ENCODE results near the gene PLEKHJ1.
"Not testable (repeated sequence)": the region's sequence is repeated elsewhere in the genome, so short reads cannot be mapped to it uniquely, and the experiment has no call there.

PLEKHJ1 gene, protein sequence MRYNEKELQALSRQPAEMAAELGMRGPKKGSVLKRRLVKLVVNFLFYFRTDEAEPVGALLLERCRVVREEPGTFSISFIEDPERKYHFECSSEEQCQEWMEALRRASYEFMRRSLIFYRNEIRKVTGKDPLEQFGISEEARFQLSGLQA

DNA sequence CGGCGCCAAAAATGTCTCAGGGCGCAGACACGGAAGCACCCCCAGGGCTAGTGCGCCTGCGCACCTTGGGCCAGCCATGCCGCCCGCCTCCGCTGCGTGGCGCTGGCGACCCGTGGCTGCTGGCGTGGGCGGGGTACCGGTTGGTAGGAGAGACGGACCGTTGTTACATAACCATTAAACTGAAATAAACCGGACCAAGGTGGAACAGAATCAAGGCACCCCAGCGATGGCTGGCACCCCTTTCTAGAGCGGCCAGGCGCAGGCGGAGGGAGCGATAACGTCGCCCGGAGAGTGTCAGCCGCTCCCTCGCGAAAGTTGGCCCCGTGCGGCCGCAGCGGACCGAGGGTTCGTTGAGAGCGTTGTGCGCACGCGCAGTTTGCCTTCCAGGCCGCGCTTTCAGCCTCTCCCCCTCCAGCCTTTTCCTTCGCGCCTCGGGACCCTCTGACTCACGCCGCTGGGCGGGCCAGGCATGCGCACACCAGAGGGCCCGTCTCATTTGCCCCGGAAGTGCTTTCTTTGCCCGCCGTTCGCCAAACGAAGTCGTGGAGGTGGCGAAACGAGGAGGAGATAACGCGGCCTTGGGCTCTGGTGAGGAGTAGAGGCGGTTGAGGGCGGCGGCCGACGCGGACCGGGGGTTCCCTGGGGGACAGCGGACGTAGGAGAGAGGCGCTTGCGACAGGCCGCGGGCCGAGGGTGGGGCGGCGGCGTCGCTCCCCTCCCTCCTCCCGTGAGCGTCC, at the start of gene PLEKHJ1, which contains the start of gene SF3A2:
Gene PLEKHJ1 (minus strand): TSS at position 16 of the 737 bp plus-strand sequence. CDS start 81 bp downstream, outside the sequence.
Gene SF3A2 (plus strand): TSS at position 511 of the 737 bp plus-strand sequence. CDS start 6,595 bp downstream, outside the sequence.
- peak within 1 kb of the TSS; percentile 78 for H3K4me3 ChIP-seq (ENCODE audit: low read depth, low read length)
- DNase-seq (ENCODE audit: low read depth): peak; percentile 88

DNA sequence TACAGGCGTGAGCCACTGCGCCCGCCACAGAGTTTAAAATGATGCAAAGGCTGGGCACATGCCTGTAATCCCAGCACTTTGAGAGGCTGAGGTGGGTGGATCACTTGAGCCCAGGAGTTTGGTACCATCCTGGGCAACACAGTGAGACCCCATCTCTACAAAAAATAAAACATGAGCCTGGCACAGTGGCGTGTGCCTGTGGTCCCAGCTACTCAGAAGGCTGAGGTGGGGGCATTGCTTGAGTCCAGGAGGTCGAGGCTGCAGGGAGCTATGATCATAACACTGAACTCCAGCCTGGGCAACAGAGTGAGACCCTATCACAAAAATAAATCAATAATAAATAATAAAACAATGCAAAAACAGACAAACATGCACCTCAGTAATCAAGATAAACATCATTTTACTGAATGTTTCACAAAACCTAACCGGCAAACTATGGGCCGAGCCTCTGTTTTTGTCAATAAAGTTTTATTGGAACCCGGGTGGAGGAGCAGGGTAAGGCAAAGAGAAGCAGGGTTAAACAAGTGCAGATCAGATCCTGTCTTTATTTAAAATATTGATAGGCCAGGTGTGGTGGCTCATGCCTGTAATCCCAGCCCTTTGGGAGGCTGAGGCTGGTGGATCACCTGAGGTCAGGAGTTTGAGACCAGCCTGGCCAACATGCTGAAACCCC, 47.8 kb upstream of the PLEKHJ1 start:
- H3K4me3 ChIP-seq (ENCODE audit: low read depth, low read length): no peak overlapping the region
- DNase-seq (ENCODE audit: low read depth): no peak

DNA sequence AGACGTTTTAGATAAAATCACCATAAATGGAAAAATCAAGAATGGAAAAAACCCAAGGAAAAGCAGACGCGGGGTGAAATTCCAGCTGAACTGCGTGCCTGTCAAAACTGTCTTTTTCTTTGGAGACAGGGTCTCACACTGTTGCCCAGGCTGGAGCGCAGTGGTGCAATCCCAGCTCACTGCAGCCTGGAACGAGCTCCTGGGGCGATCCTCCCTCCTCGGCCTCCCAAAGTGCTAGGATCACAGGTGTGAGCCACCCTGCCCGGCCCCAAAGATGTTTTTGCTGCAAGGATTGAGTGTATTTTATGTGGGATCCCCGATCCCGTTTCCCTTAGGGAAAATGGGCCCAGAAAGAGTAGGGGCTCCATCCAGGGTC, 46.7 kb upstream of the PLEKHJ1 start:
- no peak for DNase-seq (ENCODE audit: low read depth)
- no peak overlapping the region for H3K4me3 ChIP-seq (ENCODE audit: low read depth, low read length)

DNA sequence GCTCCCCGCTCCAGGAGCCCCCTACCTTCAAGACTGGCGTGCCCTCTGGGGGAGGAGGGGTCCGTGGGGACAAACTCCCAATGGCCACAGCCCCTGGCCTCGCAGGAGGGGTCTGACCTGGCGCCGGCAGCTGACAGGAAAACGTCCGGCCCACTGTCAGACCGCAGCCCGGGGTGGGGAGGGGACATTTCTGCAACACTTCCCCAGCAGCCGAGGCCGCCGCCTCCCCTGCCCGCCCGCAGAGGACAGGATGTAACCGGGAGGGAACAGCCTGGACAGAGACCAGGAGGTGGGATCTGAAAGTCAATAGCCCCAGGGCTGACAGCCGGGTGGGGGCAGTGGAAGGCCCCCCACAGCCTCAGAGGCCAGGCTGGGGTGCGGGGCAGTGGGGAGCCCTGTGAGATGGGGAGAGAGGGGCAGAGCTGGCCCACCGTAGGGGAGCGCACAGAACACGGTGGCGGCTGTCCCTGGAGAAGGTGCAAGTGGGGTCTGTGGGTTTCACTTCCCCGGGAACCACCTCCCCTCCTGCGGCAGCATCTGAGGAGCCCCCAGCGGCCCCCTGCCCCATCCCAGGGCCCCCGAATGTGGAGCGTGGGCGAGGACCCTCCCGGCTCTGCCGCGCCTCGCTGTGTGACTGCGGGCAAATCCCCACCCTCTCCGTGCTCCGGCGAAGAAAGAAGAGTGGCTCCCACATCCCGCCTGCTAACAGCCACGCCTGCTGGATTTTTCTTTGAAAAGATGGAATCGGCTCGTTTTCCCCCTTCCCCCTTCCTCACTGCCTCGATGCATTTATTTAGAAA, 46.1 kb upstream of the PLEKHJ1 start, which contains the start of gene PEAK3:
Gene PEAK3 (minus strand): TSS at position 114 of the 800 bp plus-strand sequence. CDS start 1,244 bp downstream, outside the sequence.
- H3K4me3 ChIP-seq (ENCODE audit: low read depth, low read length): peak within 1 kb of the TSS; percentile 34
- DNase-seq (ENCODE audit: low read depth): no peak

DNA sequence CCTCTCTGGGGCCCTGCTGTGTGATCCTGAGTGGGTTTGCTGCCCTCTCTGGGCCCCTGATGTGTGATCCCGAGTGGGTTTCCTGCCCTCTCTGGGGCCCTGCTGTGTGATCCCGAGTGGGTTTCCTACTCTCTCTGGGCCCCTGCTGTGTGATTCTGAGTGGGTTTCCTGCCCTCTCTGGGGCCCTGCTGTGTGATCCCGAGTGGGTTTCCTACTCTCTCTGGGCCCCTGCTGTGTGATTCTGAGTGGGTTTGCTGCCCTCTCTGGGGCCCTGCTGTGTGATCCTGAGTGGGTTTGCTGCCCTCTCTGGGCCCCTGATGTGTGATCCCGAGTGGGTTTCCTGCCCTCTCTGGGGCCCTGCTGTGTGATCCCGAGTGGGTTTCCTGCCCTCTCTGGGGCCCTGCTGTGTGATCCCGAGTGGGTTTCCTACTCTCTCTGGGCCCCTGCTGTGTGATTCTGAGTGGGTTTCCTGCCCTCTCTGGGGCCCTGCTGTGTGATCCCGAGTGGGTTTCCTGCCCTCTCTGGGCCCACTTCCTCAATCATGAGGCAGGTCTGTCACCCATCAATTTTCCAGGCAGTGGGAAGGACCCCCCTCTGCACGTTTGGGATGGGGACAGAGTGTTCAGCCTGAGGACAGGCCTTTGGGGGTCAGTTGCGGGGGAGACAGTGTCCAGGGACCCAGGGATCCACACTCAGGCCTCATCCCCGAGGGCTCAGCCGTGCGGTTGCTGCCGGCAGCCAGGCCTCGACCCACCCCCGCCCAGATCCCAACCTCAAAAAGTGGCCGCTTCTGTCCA, 45.3 kb upstream of the PLEKHJ1 start:
- H3K4me3 ChIP-seq (ENCODE audit: low read depth, low read length): peak overlapping the region; percentile 34

DNA sequence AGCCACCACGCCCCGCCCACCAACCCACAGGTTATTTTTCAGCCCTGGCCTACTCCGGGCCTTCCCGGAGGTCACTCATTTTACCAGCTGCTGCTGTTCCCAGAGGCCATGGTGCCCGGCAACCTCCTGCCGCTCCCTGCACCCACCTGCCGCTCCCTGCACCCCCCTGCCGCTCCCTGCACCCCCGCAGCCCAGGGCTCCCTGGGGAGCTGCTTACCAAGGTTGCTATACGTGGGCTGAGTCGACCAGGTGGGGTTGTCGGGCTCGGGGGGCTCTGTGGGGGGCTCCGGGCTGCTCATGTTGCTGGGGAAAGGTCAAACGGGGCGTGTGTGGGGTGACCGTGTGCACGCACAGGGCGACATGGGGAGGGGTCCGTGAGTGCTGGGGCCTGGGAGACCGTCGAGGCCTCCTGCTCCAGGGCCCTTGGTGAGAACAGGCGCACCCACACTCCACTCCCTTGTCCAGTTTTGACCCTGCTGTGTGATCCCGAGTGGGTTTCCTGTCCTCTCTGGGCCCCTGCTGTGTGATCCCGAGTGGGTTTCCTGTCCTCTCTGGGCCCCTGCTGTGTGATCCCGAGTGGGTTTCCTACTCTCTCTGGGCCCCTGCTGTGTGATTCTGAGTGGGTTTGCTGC, 44.6 kb upstream of the PLEKHJ1 start:
- H3K4me3 ChIP-seq (ENCODE audit: low read depth, low read length): no peak overlapping the region
- no peak for DNase-seq (ENCODE audit: low read depth)

More for the DNA sequence above, 45.3 kb upstream of the PLEKHJ1 start:
- not testable (repeated sequence) for DNase-seq (ENCODE audit: low read depth)

DNA sequence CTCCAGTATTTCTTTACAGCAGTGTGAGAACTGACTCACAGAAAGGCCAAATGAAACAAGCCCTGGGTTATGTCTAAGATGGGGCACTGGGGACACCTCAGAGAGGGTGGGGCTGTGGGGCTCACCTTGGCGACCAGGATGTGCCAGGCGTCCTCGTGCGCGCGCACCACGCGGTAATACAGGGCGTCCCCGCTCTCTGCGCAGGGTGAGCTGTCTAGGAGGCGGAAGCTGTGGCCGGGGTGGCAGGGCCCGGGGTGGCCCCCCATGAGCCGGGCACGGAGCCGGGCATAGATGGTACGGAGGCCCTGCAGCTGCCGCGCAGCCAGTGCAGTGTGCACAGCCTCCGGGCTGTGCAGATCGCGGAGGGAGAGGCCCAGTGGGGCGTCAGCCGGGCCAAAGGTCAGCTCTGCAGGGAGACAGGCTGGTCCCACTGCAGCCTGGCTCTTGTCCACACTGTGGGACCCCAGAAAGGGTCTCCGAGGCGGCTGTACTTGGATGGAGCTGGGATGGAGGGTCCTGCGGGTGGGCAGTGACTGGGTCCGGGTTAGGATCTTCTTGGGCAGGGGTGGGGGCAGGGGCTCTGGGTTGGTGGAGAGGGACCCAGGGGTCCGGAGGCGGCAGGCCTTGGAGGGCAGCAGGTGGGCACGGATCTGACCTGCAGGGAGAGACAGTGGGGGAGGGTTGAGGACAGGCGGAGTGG, 42.5 kb upstream of the PLEKHJ1 start:
- no peak for DNase-seq (ENCODE audit: low read depth)
- H3K4me3 ChIP-seq (ENCODE audit: low read depth, low read length): no peak overlapping the region

DNA sequence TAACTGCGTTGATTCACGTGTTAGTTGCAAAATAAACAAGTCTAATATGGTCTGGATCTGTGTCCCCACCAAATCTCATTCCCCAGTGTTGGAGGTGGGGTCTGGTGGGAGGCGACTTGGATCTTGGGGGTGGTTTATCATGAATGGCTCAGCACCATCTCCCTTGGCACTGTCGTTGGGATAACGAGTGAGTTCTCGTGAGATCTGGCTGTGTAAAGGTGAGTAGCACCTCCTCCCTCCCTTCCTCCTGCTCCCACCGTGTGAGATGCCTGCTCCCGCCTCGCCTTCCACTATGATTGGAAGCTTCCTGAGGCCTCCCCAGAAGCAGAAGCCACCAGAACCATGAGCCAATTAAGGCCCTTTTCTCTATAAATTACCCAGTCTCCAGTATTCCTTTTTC, 41.0 kb upstream of the PLEKHJ1 start:
- no peak overlapping the region for H3K4me3 ChIP-seq (ENCODE audit: low read depth, low read length)
- no peak for DNase-seq (ENCODE audit: low read depth)

DNA sequence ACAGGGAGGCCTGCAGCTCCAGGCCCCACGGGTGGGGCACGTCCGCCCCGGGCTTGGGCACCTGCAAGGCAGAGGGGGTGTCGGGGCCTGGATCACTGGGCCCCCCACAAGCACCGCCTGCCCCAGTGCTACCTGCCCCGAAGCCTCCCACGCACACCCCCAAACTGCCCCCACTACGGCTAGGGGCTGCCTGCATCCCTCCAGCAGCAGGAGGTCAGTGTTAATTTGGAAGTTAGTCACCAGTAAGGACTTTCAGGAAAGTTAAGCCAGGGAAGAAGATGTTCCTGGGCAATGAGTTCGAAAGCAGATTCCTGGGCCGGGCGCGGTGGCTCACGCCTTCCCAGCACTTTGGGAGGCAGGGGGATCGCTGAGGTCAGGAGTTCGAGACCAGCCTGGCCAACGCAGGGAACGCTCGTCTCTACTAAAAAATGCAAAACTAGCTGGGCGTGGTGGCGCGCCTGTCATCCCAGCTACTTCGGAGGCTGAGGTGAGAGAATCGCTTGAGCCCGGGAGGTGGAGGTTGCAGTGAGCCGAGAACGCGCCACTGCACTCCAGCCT, 40.4 kb upstream of the PLEKHJ1 start:
- no peak overlapping the region for H3K4me3 ChIP-seq (ENCODE audit: low read depth, low read length)

DNA sequence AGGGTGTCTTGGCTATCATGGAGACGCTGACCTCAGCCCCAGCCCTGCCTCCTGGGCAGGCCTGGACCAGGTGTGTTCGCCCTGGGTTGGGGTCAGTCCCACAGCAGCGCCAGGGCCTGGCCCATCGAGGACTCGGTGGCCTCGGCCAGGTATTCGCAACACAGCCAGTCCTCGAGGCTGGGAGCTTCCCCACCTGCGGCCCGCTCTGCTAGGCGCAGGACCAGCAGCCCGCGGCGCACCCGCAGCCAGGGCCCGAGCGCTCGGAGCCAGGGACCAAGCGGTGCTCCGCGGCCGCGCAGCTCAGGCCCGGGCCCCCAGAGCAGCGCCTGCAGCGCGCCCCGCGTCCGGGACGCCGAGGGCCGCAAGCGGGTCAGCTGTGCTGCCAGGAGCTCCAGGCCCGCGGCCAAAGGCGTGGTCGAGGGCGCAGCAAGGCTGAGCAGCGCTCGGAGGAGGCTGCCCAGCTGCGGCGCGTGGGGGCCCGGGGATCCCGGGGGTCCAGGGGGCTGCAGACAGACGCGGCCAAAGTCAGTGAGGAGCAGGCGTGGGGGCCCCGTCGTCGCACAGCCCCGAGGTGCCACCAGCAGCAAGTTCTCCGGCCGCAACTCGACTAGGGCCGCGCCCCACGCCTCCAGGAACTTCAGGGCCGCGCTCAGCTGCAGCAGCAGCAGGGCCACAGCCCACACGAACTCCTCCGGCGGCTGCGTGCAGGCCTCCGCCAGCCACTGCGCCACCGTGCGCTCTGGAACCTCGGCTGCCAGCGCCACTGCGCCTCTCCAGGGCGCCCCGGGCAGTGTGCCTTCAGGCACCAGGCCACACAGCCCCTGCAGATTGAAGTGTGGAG, 39.7 kb upstream of the PLEKHJ1 start:
- no peak for DNase-seq (ENCODE audit: low read depth)
- H3K4me3 ChIP-seq (ENCODE audit: low read depth, low read length): no peak overlapping the region

More for the DNA sequence above, 40.4 kb upstream of the PLEKHJ1 start:
- no peak for DNase-seq (ENCODE audit: low read depth)

DNA sequence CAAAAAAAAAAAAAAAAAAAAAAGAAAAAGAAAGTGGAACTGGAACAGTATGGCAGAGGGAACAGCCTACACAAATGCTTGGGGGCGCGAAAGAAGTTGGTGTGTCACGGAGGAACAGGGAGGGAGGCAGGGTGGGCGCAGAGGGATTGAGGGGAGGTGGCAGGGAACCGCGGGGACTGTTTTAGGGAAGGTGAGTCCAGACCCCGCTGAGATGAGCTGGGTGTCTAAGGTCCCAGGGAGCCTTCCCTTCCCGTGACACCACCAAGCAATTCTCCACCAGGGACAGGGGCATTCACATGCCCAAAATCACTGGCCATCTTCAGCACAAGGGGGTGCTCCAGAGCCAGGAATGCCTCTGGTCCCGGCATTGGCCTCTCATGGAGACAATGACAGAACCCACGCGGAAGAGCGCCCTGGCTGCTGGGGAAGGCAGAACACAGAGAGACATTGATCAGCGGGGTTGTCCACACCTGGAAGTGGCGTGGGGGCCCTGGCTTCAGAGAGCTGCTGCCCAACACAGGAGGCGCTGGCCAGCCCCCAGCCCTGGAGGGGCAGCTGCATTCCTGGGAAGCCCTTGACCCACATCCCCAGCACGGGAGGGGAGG, 38.9 kb upstream of the PLEKHJ1 start:
- no peak overlapping the region for H3K4me3 ChIP-seq (ENCODE audit: low read depth, low read length)
- DNase-seq (ENCODE audit: low read depth): no peak

DNA sequence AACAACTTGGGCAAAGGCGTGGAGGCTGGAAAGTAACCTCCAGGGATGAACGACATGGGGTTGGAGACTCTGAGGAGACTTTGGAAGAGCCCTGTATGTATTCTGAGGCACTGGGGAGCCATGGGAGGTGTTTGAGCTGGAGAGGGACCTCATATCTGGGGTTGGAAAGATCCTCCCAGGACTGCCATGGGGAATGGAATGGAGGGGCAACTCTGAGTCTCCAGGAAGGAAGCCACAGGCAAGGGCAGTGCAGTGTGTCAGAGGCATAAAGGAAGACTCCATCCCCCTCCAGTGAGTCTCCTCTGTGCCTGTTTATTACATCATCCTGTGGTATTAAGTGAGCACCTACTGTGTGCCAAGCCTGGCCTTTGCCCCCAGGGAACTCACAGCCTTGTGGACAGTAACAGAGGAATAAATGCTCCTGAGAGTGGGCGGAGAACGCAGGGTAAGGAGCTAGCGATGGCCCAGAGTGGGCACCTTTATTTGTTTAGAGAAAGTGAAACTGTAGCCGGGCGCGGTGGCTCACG, 38.1 kb upstream of the PLEKHJ1 start:
- H3K4me3 ChIP-seq (ENCODE audit: low read depth, low read length): no peak overlapping the region
- DNase-seq (ENCODE audit: low read depth): no peak

DNA sequence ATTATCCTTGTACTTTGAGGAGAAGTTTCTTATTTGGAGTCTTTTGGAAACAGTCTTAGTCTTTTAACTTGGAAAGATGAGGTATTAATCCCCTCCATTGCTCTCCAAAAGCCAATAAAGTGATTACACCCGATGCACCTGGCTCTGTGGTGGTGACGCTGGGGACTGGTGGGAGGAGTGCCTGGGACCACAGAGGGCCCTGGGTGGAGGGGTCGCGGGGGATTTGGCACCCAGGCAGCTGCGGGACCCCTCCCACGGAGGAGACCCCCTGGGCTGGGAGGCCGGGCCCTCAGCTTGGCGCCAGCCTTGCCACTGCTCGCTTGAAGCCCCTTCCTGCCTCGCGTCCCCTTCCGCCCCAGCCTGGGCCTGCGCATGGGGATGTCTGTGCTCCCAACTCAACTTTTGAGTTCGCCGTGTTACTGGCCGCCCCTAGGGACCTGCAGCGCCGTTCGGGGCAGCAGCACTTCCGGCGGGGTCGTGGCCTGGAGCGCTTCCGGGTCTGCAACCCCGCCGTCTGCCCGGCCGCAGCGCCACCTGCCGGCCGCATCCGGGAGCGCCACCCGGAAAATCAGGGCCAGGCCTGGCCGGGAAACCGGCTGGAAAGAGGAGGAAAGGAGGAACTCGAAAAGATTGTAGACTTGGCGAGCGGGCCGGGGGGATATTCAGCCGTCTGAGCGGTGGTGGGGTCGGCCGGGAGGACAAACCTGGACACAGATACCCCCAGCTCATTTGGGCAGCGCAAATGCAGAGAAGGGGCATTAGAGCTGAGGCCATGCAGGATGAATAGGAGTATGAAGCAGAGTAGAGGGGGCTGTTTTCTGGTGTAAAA, 37.4 kb upstream of the PLEKHJ1 start:
- H3K4me3 ChIP-seq (ENCODE audit: low read depth, low read length): peak overlapping the region; percentile 30
- DNase-seq (ENCODE audit: low read depth): no peak

DNA sequence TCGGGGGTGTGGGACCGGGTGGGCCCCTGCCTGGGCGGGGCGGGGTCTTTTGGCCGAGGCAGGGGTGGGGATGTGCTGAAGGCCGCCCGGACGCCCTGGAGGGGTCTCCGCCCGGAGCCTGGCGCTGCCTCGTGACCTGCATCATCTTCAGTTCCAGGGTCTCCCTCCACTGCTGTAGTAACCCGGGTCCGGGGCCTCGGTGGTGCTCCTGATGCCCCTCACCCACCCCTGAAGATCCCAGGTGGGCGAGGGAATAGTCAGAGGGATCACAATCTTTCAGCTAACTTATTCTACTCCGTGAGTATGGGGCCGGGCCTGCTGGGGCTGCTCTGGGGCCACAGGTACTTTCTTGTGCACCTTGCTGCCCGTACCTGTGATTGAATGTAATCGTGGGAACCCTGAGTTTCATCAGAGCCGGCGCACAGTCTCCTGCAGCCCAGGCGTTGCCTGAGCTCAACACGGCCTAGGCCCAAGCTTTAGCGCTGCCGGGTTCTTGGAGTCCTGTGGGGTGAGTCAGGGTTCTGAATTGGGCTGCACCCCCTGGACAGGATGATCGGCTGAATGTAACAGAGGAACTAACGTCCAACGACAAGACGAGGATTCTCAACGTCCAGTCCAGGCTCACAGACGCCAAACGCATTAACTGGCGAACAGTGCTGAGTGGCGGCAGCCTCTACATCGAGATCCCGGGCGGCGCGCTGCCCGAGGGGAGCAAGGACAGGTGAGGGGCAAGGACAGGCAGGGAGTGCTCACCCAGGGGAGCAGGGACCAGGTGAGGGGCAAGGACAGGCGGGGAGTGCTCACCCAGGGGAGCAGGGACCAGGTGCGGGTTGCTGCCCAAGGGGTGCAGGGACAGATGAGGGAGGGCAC, 35.3 kb upstream of the PLEKHJ1 start:
- peak overlapping the region; percentile 84 for H3K4me3 ChIP-seq (ENCODE audit: low read depth, low read length)
- no peak for DNase-seq (ENCODE audit: low read depth)
